ENCODE results near the gene PURA. TPM values are rescaled to one million over a fixed set of nuclear protein-coding genes. Genes with fewer than 3 reads are reported as not detected.
A peak's percentile ranks its signal among the peaks of the same experiment; 100 is the strongest.

The PURA gene
- total RNA-seq, 1 experiment from 2014 or later, result 16.9 TPM

DNA sequence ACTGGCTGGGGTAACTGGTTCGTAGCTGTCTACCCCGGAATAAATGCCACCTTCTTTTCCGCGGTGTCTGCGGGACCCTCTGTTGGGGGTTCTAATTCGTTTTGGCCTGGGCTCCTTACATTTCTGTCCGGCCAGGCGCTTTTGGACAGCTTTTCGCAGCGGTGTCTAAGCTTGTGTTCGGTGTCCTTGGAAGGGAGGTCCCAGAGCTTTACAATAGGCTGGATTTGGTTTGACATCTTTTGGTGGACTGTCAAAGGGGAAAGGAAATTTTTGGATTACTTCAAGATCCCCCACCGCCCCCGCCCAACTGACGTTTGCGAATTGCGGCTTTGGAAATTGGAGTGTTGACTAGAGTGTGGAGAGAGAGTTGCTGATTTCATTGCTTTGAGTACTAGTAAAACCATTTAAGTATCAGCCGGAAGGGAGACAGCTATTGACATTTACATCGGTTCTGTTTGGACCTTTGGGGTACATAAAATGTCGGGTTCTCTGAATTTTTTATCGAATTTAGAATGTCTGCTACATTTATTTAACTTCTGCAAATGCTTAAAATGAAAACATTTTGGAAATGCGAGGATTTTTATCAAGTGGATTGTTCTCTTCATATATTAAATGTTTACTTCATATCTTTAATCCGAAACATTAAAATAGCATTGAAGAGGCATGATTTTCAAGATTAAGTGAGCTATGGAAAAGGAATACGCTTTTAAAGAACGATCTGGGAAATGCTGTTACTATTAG lies 4.7 kb upstream of the PURA start:
- POLR2A ChIA-PET, result no interaction called here
- ATAC-seq (no peak), DNase-seq (ENCODE audit: low read depth, low spot score) (no peak)
- Histone ChIP-seq H3K9me3 (ENCODE audit: control insufficient read depth, insufficient read depth, low read depth, low read length) (no peaks in the 10 kb centered on the region), H3K4me1 (ENCODE audit: control insufficient read depth, insufficient read depth, low read length) (peaks cover 42% of the 10 kb centered on the region), H3K27ac (ENCODE audit: low read length) (peak overlapping the region; percentile 96), H3K36me3 (ENCODE audit: control insufficient read depth, insufficient read depth, low read length) (no peaks in the 10 kb centered on the region; the same call in 1 of the 2 replicates), H3K4me3 (ENCODE audit: low read depth in 2 of 2, low read length in 2 of 2) (peak overlapping the region; percentile 87 to 93), H3K27me3 (ENCODE audit: control insufficient read depth, insufficient read depth, low read length) (no peaks in the 10 kb centered on the region)
- TSS peak; percentile 80 for BruUV-seq (replicated peaks)
- CTCF ChIA-PET, result no interaction called here
- intact Hi-C loops (cut with micrococcal nuclease; ENCODE audit: unreplicated experiment), result no loop called here
- TF ChIP-seq SIN3A (IDR thresholded peaks at IDR 0.05; ENCODE audit: borderline replicate concordance, insufficient read depth, low read depth, low read length) (no peak; the same call in 1 of the 2 replicates), POLR2AphosphoS5 (IDR thresholded peaks at IDR 0.05; ENCODE audit: low read depth, low read length) (no peak)
- TF ChIP-seq, protein P1, sequence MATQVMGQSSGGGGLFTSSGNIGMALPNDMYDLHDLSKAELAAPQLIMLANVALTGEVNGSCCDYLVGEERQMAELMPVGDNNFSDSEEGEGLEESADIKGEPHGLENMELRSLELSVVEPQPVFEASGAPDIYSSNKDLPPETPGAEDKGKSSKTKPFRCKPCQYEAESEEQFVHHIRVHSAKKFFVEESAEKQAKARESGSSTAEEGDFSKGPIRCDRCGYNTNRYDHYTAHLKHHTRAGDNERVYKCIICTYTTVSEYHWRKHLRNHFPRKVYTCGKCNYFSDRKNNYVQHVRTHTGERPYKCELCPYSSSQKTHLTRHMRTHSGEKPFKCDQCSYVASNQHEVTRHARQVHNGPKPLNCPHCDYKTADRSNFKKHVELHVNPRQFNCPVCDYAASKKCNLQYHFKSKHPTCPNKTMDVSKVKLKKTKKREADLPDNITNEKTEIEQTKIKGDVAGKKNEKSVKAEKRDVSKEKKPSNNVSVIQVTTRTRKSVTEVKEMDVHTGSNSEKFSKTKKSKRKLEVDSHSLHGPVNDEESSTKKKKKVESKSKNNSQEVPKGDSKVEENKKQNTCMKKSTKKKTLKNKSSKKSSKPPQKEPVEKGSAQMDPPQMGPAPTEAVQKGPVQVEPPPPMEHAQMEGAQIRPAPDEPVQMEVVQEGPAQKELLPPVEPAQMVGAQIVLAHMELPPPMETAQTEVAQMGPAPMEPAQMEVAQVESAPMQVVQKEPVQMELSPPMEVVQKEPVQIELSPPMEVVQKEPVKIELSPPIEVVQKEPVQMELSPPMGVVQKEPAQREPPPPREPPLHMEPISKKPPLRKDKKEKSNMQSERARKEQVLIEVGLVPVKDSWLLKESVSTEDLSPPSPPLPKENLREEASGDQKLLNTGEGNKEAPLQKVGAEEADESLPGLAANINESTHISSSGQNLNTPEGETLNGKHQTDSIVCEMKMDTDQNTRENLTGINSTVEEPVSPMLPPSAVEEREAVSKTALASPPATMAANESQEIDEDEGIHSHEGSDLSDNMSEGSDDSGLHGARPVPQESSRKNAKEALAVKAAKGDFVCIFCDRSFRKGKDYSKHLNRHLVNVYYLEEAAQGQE (IDR thresholded peaks at IDR 0.05; ENCODE audit: insufficient read depth in 1 of 2, low read depth in 2 of 2, low read length in 1 of 2), result no peak
- TF ChIP-seq, protein P2, sequence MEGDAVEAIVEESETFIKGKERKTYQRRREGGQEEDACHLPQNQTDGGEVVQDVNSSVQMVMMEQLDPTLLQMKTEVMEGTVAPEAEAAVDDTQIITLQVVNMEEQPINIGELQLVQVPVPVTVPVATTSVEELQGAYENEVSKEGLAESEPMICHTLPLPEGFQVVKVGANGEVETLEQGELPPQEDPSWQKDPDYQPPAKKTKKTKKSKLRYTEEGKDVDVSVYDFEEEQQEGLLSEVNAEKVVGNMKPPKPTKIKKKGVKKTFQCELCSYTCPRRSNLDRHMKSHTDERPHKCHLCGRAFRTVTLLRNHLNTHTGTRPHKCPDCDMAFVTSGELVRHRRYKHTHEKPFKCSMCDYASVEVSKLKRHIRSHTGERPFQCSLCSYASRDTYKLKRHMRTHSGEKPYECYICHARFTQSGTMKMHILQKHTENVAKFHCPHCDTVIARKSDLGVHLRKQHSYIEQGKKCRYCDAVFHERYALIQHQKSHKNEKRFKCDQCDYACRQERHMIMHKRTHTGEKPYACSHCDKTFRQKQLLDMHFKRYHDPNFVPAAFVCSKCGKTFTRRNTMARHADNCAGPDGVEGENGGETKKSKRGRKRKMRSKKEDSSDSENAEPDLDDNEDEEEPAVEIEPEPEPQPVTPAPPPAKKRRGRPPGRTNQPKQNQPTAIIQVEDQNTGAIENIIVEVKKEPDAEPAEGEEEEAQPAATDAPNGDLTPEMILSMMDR (IDR thresholded peaks at IDR 0.05), result no peak
- in situ Hi-C loops (cut with HindIII; ENCODE audit: low pct_unique_long_range_greater_than_20kb, low sequenced_read_pairs), result no loop called here

DNA sequence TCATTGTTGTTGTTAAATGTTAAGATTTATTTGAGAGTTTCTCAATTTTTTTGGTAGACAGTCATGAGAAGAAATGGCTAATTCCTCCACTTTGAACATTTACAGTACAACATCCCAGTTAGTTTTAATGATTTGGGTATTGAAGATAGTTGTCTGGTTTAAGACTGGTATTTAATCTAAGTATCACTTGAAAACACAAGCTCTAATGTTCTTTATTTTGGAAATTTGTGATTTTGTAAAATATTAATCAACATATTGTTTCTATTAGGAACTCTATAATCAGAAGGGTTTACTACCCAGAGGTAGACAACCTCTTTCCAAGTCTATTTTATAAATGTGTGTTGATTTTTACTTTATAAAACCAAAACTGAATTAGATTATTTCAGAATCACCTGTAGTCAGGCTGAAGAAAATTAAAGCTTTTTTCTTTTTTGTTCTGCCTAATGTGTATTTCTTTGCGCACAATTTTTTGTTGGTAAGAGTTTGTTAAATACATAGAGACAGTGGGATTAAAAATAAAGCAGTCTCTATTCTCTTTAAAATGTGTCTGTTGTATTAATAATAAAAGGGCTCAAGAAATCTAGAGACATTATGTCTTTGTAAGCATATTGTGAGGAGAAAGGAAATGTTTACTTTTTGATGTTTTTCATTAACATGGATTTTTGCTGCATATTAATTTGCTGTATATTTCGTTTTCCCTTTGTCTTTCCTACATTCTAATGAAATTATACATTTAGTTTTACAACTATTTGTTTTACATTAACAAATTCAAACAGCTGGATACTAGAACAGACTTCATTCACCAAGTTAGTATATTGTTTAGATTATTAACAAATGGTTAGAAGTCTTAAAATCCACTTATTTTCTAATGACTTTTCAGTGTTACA lies 3.9 kb upstream of the PURA start:
- no TSS peak for BruUV-seq (replicated peaks)
- ChIA-PET CTCF (no interaction called here), POLR2A (no interaction called here)
- Histone ChIP-seq H3K4me1 (ENCODE audit: control insufficient read depth, insufficient read depth, low read length) (peaks cover 42% of the 10 kb centered on the region), H3K9me3 (ENCODE audit: control insufficient read depth, insufficient read depth, low read depth, low read length) (no peaks in the 10 kb centered on the region), H3K36me3 (ENCODE audit: control insufficient read depth, insufficient read depth, low read length) (no peaks in the 10 kb centered on the region; the same call in 1 of the 2 replicates), H3K27me3 (ENCODE audit: control insufficient read depth, insufficient read depth, low read length) (no peaks in the 10 kb centered on the region), H3K4me3 (ENCODE audit: low read depth in 2 of 2, low read length in 2 of 2) (peak overlapping the region; percentile 87 to 93; a peak in 3 of 4 replicates), H3K27ac (ENCODE audit: low read length) (peak overlapping the region; percentile 96)
- in situ Hi-C loops (cut with HindIII; ENCODE audit: low pct_unique_long_range_greater_than_20kb, low sequenced_read_pairs), result no loop called here
- ATAC-seq (no peak), DNase-seq (ENCODE audit: low read depth, low spot score) (no peak)
- intact Hi-C loops (cut with micrococcal nuclease; ENCODE audit: unreplicated experiment), result loop anchor here (5.0 kb wide), 1 partner anchor 73 kb away; no protein-coding TSS in a partner anchor
- TF ChIP-seq, protein P2 (IDR thresholded peaks at IDR 0.05), result no peak
- TF ChIP-seq TCF7L2 (IDR thresholded peaks at IDR 0.05; ENCODE audit: low read depth, low read length) (no peak), SIN3A (IDR thresholded peaks at IDR 0.05; ENCODE audit: borderline replicate concordance, insufficient read depth, low read depth, low read length) (no peak), POLR2AphosphoS5 (IDR thresholded peaks at IDR 0.05; ENCODE audit: low read depth, low read length) (no peak)
- TF ChIP-seq, protein P1 (IDR thresholded peaks at IDR 0.05; ENCODE audit: insufficient read depth in 1 of 2, low read depth in 2 of 2, low read length in 1 of 2), result no peak

Data from Panc1 (cell line).